Stimulated activated CD4-positive, alpha-beta T cell treated with anti-CD3 and anti-CD28 coated beads, Interleukin-12 subunit alpha, Interleukin-12 subunit beta, amount 100 ng/mL, for 4 hours (primary cell): ENCODE results near the gene SYT13.

ENCODE experiments used
- DNase-seq: peaks from one replicate; pipeline ENCODE4 v3.0.0-alpha.2; 2020

Gene SYT13

GRCh38 chr11:45245218-45246045 is 40.7 kb downstream of the SYT13 start:
- DNase-seq = no peak

- no peak for DNase-seq
These were observed 42.2 kb downstream of the SYT13 start for GRCh38 chr11:45243967-45244366.

GRCh38 chr11:45239733-45240132 is 46.4 kb downstream of the SYT13 start:
- no peak for DNase-seq

GRCh38 chr11:45238724-45239123 is 47.4 kb downstream of the SYT13 start:
- DNase-seq = no peak

GRCh38 chr11:45237711-45238315 is 48.3 kb downstream of the SYT13 start:
- no peak for DNase-seq

- no peak for DNase-seq
These were observed 51.7 kb downstream of the SYT13 start for GRCh38 chr11:45234306-45235006.

GRCh38 chr11:45233804-45234170 is 52.4 kb downstream of the SYT13 start:
- DNase-seq = no peak

- peak; percentile 53 for DNase-seq
These were observed 52.9 kb downstream of the SYT13 start for GRCh38 chr11:45233121-45233803.

GRCh38 chr11:45232341-45233080 is 53.6 kb downstream of the SYT13 start:
- no peak for DNase-seq

GRCh38 chr11:45229401-45230020 is 56.6 kb downstream of the SYT13 start:
- DNase-seq = no peak

- DNase-seq = no peak
These were observed 58.3 kb downstream of the SYT13 start for GRCh38 chr11:45227836-45228235.

GRCh38 chr11:45226901-45227300 is 59.2 kb downstream of the SYT13 start:
- no peak for DNase-seq

- no peak for DNase-seq
These were observed 59.9 kb downstream of the SYT13 start for GRCh38 chr11:45225961-45226871.

GRCh38 chr11:45225277-45225676 is 60.9 kb downstream of the SYT13 start:
- DNase-seq = no peak

- no peak for DNase-seq
These were observed 61.4 kb downstream of the SYT13 start for GRCh38 chr11:45224766-45225165.

- DNase-seq = no peak
These were observed 62.6 kb downstream of the SYT13 start for GRCh38 chr11:45223496-45223895.

GRCh38 chr11:45219411-45219810 is 66.7 kb downstream of the SYT13 start:
- no peak for DNase-seq

- DNase-seq = no peak
These were observed 67.4 kb downstream of the SYT13 start for GRCh38 chr11:45218705-45219104.

- no peak for DNase-seq
These were observed 68.2 kb downstream of the SYT13 start for GRCh38 chr11:45217991-45218390.

- no peak for DNase-seq
These were observed 69.2 kb downstream of the SYT13 start for GRCh38 chr11:45216901-45217300.

GRCh38 chr11:45216031-45216430 is 70.1 kb downstream of the SYT13 start:
- DNase-seq = no peak
